Measurements from ENCODE around the gene CUL4A. TPM values are rescaled to one million over a fixed set of nuclear protein-coding genes. Genes with fewer than 3 reads are reported as not detected.

CUL4A gene
- polyA plus RNA-seq, 1 donor from 2014 or later: 69.9 TPM

DNA sequence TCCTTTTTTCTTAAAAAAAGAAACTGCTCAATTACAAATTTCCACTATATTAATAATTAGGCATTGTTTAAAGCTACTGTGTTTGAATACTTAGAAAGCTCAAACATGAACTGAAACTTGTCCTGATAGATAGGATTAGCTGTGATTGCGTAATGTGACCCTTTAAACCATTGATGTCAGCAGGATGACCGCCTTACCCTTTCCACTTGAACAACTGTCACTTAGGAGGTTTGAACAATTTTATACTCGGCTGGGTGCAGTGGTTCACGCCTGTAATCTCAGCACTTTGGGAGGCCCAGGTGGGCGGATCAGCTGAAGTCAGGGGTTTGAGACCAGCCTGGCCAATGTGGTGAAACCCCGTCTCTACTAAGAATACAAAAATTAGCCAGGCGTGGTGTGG is 90.5 kb downstream of the CUL4A start:
- no peak for TF ChIP-seq RAD21 (conservative IDR thresholded peaks at IDR 0.05)
- TF ChIP-seq SMC3 (conservative IDR thresholded peaks at IDR 0.05; ENCODE audit: poor library complexity): no peak
- TF ChIP-seq EZH2 (IDR thresholded peaks at IDR 0.05; ENCODE audit: borderline replicate concordance, insufficient read depth, low read length, poor library complexity, severe bottlenecking): no peak
- no peak for TF ChIP-seq MXI1 (conservative IDR thresholded peaks at IDR 0.05; ENCODE audit: poor library complexity, severe bottlenecking)
- TF ChIP-seq TAF1 (IDR thresholded peaks at IDR 0.05; ENCODE audit: low read depth): no peak
- TF ChIP-seq POLR2AphosphoS5 (IDR thresholded peaks at IDR 0.05): no peak
- TF ChIP-seq, protein P1, sequence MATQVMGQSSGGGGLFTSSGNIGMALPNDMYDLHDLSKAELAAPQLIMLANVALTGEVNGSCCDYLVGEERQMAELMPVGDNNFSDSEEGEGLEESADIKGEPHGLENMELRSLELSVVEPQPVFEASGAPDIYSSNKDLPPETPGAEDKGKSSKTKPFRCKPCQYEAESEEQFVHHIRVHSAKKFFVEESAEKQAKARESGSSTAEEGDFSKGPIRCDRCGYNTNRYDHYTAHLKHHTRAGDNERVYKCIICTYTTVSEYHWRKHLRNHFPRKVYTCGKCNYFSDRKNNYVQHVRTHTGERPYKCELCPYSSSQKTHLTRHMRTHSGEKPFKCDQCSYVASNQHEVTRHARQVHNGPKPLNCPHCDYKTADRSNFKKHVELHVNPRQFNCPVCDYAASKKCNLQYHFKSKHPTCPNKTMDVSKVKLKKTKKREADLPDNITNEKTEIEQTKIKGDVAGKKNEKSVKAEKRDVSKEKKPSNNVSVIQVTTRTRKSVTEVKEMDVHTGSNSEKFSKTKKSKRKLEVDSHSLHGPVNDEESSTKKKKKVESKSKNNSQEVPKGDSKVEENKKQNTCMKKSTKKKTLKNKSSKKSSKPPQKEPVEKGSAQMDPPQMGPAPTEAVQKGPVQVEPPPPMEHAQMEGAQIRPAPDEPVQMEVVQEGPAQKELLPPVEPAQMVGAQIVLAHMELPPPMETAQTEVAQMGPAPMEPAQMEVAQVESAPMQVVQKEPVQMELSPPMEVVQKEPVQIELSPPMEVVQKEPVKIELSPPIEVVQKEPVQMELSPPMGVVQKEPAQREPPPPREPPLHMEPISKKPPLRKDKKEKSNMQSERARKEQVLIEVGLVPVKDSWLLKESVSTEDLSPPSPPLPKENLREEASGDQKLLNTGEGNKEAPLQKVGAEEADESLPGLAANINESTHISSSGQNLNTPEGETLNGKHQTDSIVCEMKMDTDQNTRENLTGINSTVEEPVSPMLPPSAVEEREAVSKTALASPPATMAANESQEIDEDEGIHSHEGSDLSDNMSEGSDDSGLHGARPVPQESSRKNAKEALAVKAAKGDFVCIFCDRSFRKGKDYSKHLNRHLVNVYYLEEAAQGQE (IDR thresholded peaks at IDR 0.05; ENCODE audit: borderline replicate concordance): no peak
- Histone ChIP-seq H3K79me2 (replicated peaks; ENCODE audit: insufficient read depth, low read length) (peaks cover 58% of the 10 kb centered on the region), H4K20me1 (ENCODE audit: insufficient read depth) (no peaks in the 10 kb centered on the region)

DNA sequence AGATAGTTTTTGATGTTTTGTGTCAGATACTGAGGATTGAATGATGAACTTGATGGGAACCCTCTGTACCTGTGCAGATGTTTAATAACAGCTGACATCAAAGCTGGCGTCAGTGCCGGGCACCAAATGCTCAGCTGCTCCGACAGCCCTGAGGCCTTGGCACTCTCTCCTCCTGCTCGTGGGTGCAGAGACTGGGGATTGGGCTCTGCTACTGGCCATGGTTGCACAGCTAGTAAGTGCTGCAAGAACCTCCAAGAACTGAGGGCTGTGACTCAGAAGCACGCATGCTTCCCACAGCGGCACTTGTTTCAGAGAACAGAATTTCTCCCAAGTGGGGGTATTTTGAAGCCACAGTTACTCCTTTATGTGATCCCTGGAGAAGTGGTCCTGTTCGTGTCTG is 93.6 kb downstream of the CUL4A start:
- Histone ChIP-seq H3K9me2 (ENCODE audit: insufficient read depth, low read length) (no peaks in the 10 kb centered on the region), H3K27ac (ENCODE audit: low read length) (no peak overlapping the region), H3K79me2 (replicated peaks; ENCODE audit: insufficient read depth, low read length) (peaks cover 52% of the 10 kb centered on the region), H3F3A (ENCODE audit: insufficient read depth, low read length, poor library complexity, severe bottlenecking) (no peaks in the 10 kb centered on the region), H2AFZ (ENCODE audit: low read depth, low read length) (no peak overlapping the region), H3K9me3 (ENCODE audit: low read length) (no peaks in the 10 kb centered on the region), H4K20me1 (ENCODE audit: insufficient read depth) (no peaks in the 10 kb centered on the region), H3K27me3 (ENCODE audit: insufficient read depth, low read depth, low read length) (no peaks in the 10 kb centered on the region), H3K36me3 (ENCODE audit: insufficient read depth, low read length) (no peaks in the 10 kb centered on the region), H3K4me3 (ENCODE audit: low read length) (no peak overlapping the region), H3K9ac (ENCODE audit: low read length) (no peak overlapping the region), H3K4me2 (ENCODE audit: low read length) (no peak overlapping the region)
- TF ChIP-seq TAF1 (IDR thresholded peaks at IDR 0.05; ENCODE audit: low read depth) (no peak), EZH2 (IDR thresholded peaks at IDR 0.05; ENCODE audit: borderline replicate concordance, insufficient read depth, low read length, poor library complexity, severe bottlenecking) (no peak), RAD21 (conservative IDR thresholded peaks at IDR 0.05) (no peak)
- TF ChIP-seq, protein P1 (IDR thresholded peaks at IDR 0.05; ENCODE audit: borderline replicate concordance): no peak

More for the DNA sequence above, 90.5 kb downstream of the CUL4A start:
- Histone ChIP-seq H3K4me2 (ENCODE audit: low read length) (no peak overlapping the region), H3K9ac (ENCODE audit: low read length) (no peak overlapping the region), H3K4me3 (ENCODE audit: low read length) (no peak overlapping the region), H2AFZ (ENCODE audit: low read depth, low read length) (no peak overlapping the region), H3K9me3 (ENCODE audit: low read length) (no peaks in the 10 kb centered on the region), H3K27ac (ENCODE audit: low read length) (no peak overlapping the region), H3K36me3 (ENCODE audit: insufficient read depth, low read length) (no peaks in the 10 kb centered on the region), H3F3A (ENCODE audit: insufficient read depth, low read length, poor library complexity, severe bottlenecking) (no peaks in the 10 kb centered on the region), H3K27me3 (ENCODE audit: insufficient read depth, low read depth, low read length) (no peaks in the 10 kb centered on the region), H3K9me2 (ENCODE audit: insufficient read depth, low read length) (no peaks in the 10 kb centered on the region)
